Epithelial cell of esophagus (primary cell): ENCODE measurements around the gene KIF7.
"Not testable (repeated sequence)": the region's sequence is repeated elsewhere in the genome, so short reads cannot be mapped to it uniquely, and the experiment has no call there.

Experiments used
- DNase-seq: peaks from one replicate; pipeline ENCODE4 v3.0.0; 2010; ENCODE audit warnings: low read depth
- H3K4me3 ChIP-seq: 2 replicates; pipeline ENCODE4 v1.5.1; 2011; ENCODE audit warnings: mild to moderate bottlenecking, low read length, control low read depth
- CTCF ChIP-seq: IDR thresholded peaks from 2 replicates; pipeline ENCODE4 v1.5.1; 2011; ENCODE audit warnings: low read depth, mild to moderate bottlenecking, low read length, control low read depth, inconsistent platforms; ENCODE audit not compliant: insufficient read depth; ENCODE audit errors: missing control alignments

The KIF7 gene

GRCh38 chr15:89690276-89691218, 35.3 kb upstream of the KIF7 start, which contains the start of the genes PEX11A and WDR93:
Gene PEX11A, minus strand, starts transcription at chr15:89690754. Its CDS starts 122 bp downstream, at chr15:89690632.
Gene WDR93, plus strand, starts transcription at chr15:89690811. Its CDS starts 10,936 bp downstream, at chr15:89701747.
- TF ChIP-seq CTCF: no peak
- peak; percentile 80 for DNase-seq

GRCh38 chr15:89689930-89690275, 34.6 kb upstream of the KIF7 start:
- H3K4me3 ChIP-seq: peak overlapping the region; percentile 85
- not testable (repeated sequence) for DNase-seq

More at GRCh38 chr15:89690276-89691218, 35.3 kb upstream of the KIF7 start, which contains the start of the genes PEX11A and WDR93:
- H3K4me3 ChIP-seq: peak within 1 kb of the TSS; percentile 85

GRCh38 chr15:89686522-89686921, 31.3 kb upstream of the KIF7 start:
- no peak for DNase-seq
- no peak for TF ChIP-seq CTCF
- no peak overlapping the region for H3K4me3 ChIP-seq

GRCh38 chr15:89685995-89686394, 30.7 kb upstream of the KIF7 start:
- DNase-seq: no peak
- H3K4me3 ChIP-seq: no peak overlapping the region
- TF ChIP-seq CTCF: no peak

- TF ChIP-seq CTCF: no peak
- DNase-seq: no peak
- H3K4me3 ChIP-seq: no peak overlapping the region
Observed at GRCh38 chr15:89681146-89681545, 25.9 kb upstream of the KIF7 start.

- no peak for TF ChIP-seq CTCF
- no peak for DNase-seq
- H3K4me3 ChIP-seq: no peak overlapping the region
Observed at GRCh38 chr15:89680282-89680873, 25.1 kb upstream of the KIF7 start.

GRCh38 chr15:89679212-89679611, 23.9 kb upstream of the KIF7 start, which contains the start of gene PLIN1:
Gene PLIN1, minus strand, starts transcription at chr15:89679367. Its CDS starts 1,878 bp downstream, at chr15:89677489.
- H3K4me3 ChIP-seq: no peak within 1 kb of the TSS
- DNase-seq: no peak
- TF ChIP-seq CTCF: no peak
